ENCODE data around the gene BMP7. TPM values are rescaled to one million over a fixed set of nuclear protein-coding genes. Genes with fewer than 3 reads are reported as not detected.

BMP7 gene
- total RNA-seq, 1 donor from 2014 or later: 3.7 TPM

- peaks cover 13 to 41% (median 27%) of the 10 kb centered on the region in 3 donors for H3K27me3 ChIP-seq (ENCODE audit: control insufficient read depth in 3 of 3, insufficient read depth in 3 of 3, low read length in 3 of 3)
- no peaks in the 10 kb centered on the region for H3K4me1 ChIP-seq (ENCODE audit: control insufficient read depth in 3 of 3, insufficient read depth in 3 of 3, low read length in 3 of 3)
- H3K9ac ChIP-seq (ENCODE audit: low read depth in 1 of 3, low read length in 3 of 3): no peak overlapping the region
- H3K4me3 ChIP-seq (ENCODE audit: low read length in 3 of 3): no peak overlapping the region
- no peaks in the 10 kb centered on the region for H3K36me3 ChIP-seq (ENCODE audit: control insufficient read depth in 3 of 3, insufficient read depth in 3 of 3, low read length in 3 of 3)
- no peaks in the 10 kb centered on the region for H3K9me3 ChIP-seq (ENCODE audit: control insufficient read depth in 3 of 3, low read length in 3 of 3)
- no peak overlapping the region for H3K27ac ChIP-seq (ENCODE audit: low read depth, low read length)
Measured at GRCh38 chr20:57278457-57278856, 12.0 kb upstream of the BMP7 start.

- no peak overlapping the region for H3K9ac ChIP-seq (ENCODE audit: low read depth in 1 of 3, low read length in 3 of 3)
- H3K36me3 ChIP-seq (ENCODE audit: control insufficient read depth in 3 of 3, insufficient read depth in 3 of 3, low read length in 3 of 3): no peaks in the 10 kb centered on the region
- no peak overlapping the region for H3K27ac ChIP-seq (ENCODE audit: low read depth, low read length)
- no peaks in the 10 kb centered on the region for H3K9me3 ChIP-seq (ENCODE audit: control insufficient read depth in 3 of 3, low read length in 3 of 3)
- peaks cover 8 to 40% (median 24%) of the 10 kb centered on the region in 3 donors for H3K27me3 ChIP-seq (ENCODE audit: control insufficient read depth in 3 of 3, insufficient read depth in 3 of 3, low read length in 3 of 3)
- no peak overlapping the region for H3K4me3 ChIP-seq (ENCODE audit: low read length in 3 of 3)
- H3K4me1 ChIP-seq (ENCODE audit: control insufficient read depth in 3 of 3, insufficient read depth in 3 of 3, low read length in 3 of 3): no peaks in the 10 kb centered on the region
Measured at GRCh38 chr20:57277398-57278105, 11.1 kb upstream of the BMP7 start.

- Histone ChIP-seq H3K4me3 (ENCODE audit: low read length in 3 of 3) (no peak overlapping the region), H3K27ac (ENCODE audit: low read depth, low read length) (no peak overlapping the region), H3K36me3 (ENCODE audit: control insufficient read depth in 3 of 3, insufficient read depth in 3 of 3, low read length in 3 of 3) (no peaks in the 10 kb centered on the region), H3K27me3 (ENCODE audit: control insufficient read depth in 3 of 3, insufficient read depth in 3 of 3, low read length in 3 of 3) (peaks cover 7 to 44% (median 20%) of the 10 kb centered on the region in 3 donors), H3K9ac (ENCODE audit: low read depth in 1 of 3, low read length in 3 of 3) (no peak overlapping the region), H3K4me1 (ENCODE audit: control insufficient read depth in 3 of 3, insufficient read depth in 3 of 3, low read length in 3 of 3) (no peaks in the 10 kb centered on the region), H3K9me3 (ENCODE audit: control insufficient read depth in 3 of 3, low read length in 3 of 3) (no peaks in the 10 kb centered on the region)
Measured at GRCh38 chr20:57276221-57276620, 9.8 kb upstream of the BMP7 start.

GRCh38 chr20:57275813-57276212 is 9.4 kb upstream of the BMP7 start:
- no peak overlapping the region for H3K9ac ChIP-seq (ENCODE audit: low read depth in 1 of 3, low read length in 3 of 3)
- H3K27ac ChIP-seq (ENCODE audit: low read depth, low read length): no peak overlapping the region
- H3K4me3 ChIP-seq (ENCODE audit: low read length in 3 of 3): no peak overlapping the region
- no peaks in the 10 kb centered on the region for H3K4me1 ChIP-seq (ENCODE audit: control insufficient read depth in 3 of 3, insufficient read depth in 3 of 3, low read length in 3 of 3)
- H3K9me3 ChIP-seq (ENCODE audit: control insufficient read depth in 3 of 3, low read length in 3 of 3): no peaks in the 10 kb centered on the region
- peaks cover 7 to 45% (median 20%) of the 10 kb centered on the region in 3 donors for H3K27me3 ChIP-seq (ENCODE audit: control insufficient read depth in 3 of 3, insufficient read depth in 3 of 3, low read length in 3 of 3)
- H3K36me3 ChIP-seq (ENCODE audit: control insufficient read depth in 3 of 3, insufficient read depth in 3 of 3, low read length in 3 of 3): no peaks in the 10 kb centered on the region

GRCh38 chr20:57275334-57275733 is 8.9 kb upstream of the BMP7 start:
- Histone ChIP-seq H3K27me3 (ENCODE audit: control insufficient read depth in 3 of 3, insufficient read depth in 3 of 3, low read length in 3 of 3) (peaks cover 7 to 43% (median 25%) of the 10 kb centered on the region in 3 donors), H3K9me3 (ENCODE audit: control insufficient read depth in 3 of 3, low read length in 3 of 3) (no peaks in the 10 kb centered on the region), H3K4me1 (ENCODE audit: control insufficient read depth in 3 of 3, insufficient read depth in 3 of 3, low read length in 3 of 3) (no peaks in the 10 kb centered on the region), H3K9ac (ENCODE audit: low read depth in 1 of 3, low read length in 3 of 3) (no peak overlapping the region), H3K27ac (ENCODE audit: low read depth, low read length) (no peak overlapping the region), H3K4me3 (ENCODE audit: low read length in 3 of 3) (no peak overlapping the region), H3K36me3 (ENCODE audit: control insufficient read depth in 3 of 3, insufficient read depth in 3 of 3, low read length in 3 of 3) (no peaks in the 10 kb centered on the region)

- Histone ChIP-seq H3K4me3 (ENCODE audit: low read length in 3 of 3) (no peak overlapping the region), H3K4me1 (ENCODE audit: control insufficient read depth in 3 of 3, insufficient read depth in 3 of 3, low read length in 3 of 3) (no peaks in the 10 kb centered on the region), H3K27ac (ENCODE audit: low read depth, low read length) (no peak overlapping the region), H3K27me3 (ENCODE audit: control insufficient read depth in 3 of 3, insufficient read depth in 3 of 3, low read length in 3 of 3) (peaks cover 5 to 38% (median 22%) of the 10 kb centered on the region in 3 donors), H3K36me3 (ENCODE audit: control insufficient read depth in 3 of 3, insufficient read depth in 3 of 3, low read length in 3 of 3) (no peaks in the 10 kb centered on the region), H3K9ac (ENCODE audit: low read depth in 1 of 3, low read length in 3 of 3) (no peak overlapping the region), H3K9me3 (ENCODE audit: control insufficient read depth in 3 of 3, low read length in 3 of 3) (no peaks in the 10 kb centered on the region)
Measured at GRCh38 chr20:57274846-57275245, 8.4 kb upstream of the BMP7 start.

- Histone ChIP-seq H3K27me3 (ENCODE audit: control insufficient read depth in 3 of 3, insufficient read depth in 3 of 3, low read length in 3 of 3) (peaks cover 7 to 41% (median 21%) of the 10 kb centered on the region in 3 donors), H3K9ac (ENCODE audit: low read depth in 1 of 3, low read length in 3 of 3) (no peak overlapping the region), H3K4me1 (ENCODE audit: control insufficient read depth in 3 of 3, insufficient read depth in 3 of 3, low read length in 3 of 3) (no peaks in the 10 kb centered on the region), H3K27ac (ENCODE audit: low read depth, low read length) (no peak overlapping the region), H3K36me3 (ENCODE audit: control insufficient read depth in 3 of 3, insufficient read depth in 3 of 3, low read length in 3 of 3) (no peaks in the 10 kb centered on the region), H3K4me3 (ENCODE audit: low read length in 3 of 3) (no peak overlapping the region), H3K9me3 (ENCODE audit: control insufficient read depth in 3 of 3, low read length in 3 of 3) (no peaks in the 10 kb centered on the region)
Measured at GRCh38 chr20:57274299-57274698, 7.9 kb upstream of the BMP7 start.

- Histone ChIP-seq H3K27ac (ENCODE audit: low read depth, low read length) (no peak overlapping the region), H3K9ac (ENCODE audit: low read depth in 1 of 3, low read length in 3 of 3) (no peak overlapping the region), H3K4me1 (ENCODE audit: control insufficient read depth in 3 of 3, insufficient read depth in 3 of 3, low read length in 3 of 3) (no peaks in the 10 kb centered on the region), H3K36me3 (ENCODE audit: control insufficient read depth in 3 of 3, insufficient read depth in 3 of 3, low read length in 3 of 3) (no peaks in the 10 kb centered on the region), H3K9me3 (ENCODE audit: control insufficient read depth in 3 of 3, low read length in 3 of 3) (no peaks in the 10 kb centered on the region), H3K4me3 (ENCODE audit: low read length in 3 of 3) (no peak overlapping the region), H3K27me3 (ENCODE audit: control insufficient read depth in 3 of 3, insufficient read depth in 3 of 3, low read length in 3 of 3) (peaks cover 19 to 51% (median 33%) of the 10 kb centered on the region in 3 donors)
Measured at GRCh38 chr20:57272883-57273535, 6.6 kb upstream of the BMP7 start.

- Histone ChIP-seq H3K4me3 (ENCODE audit: low read length in 3 of 3) (no peak overlapping the region), H3K27me3 (ENCODE audit: control insufficient read depth in 3 of 3, insufficient read depth in 3 of 3, low read length in 3 of 3) (peaks cover 36 to 59% (median 52%) of the 10 kb centered on the region in 3 donors), H3K9ac (ENCODE audit: low read depth in 1 of 3, low read length in 3 of 3) (no peak overlapping the region), H3K36me3 (ENCODE audit: control insufficient read depth in 3 of 3, insufficient read depth in 3 of 3, low read length in 3 of 3) (no peaks in the 10 kb centered on the region), H3K4me1 (ENCODE audit: control insufficient read depth in 3 of 3, insufficient read depth in 3 of 3, low read length in 3 of 3) (no peaks in the 10 kb centered on the region), H3K9me3 (ENCODE audit: control insufficient read depth in 3 of 3, low read length in 3 of 3) (no peaks in the 10 kb centered on the region), H3K27ac (ENCODE audit: low read depth, low read length) (no peak overlapping the region)
Measured at GRCh38 chr20:57270204-57270984, 4.0 kb upstream of the BMP7 start.
